PFSK-1 (cell line): ENCODE measurements around the gene LCOR.

Experiments used
- FOXP2 ChIP-seq: optimal IDR thresholded peaks from 2 replicates; pipeline ENCODE3; 2011; ENCODE audit warnings: borderline replicate concordance, control low read depth, inconsistent platforms; ENCODE audit not compliant: insufficient read depth; ENCODE audit errors: extremely low read length, extremely low read depth
- POLR2AphosphoS5 ChIP-seq: IDR thresholded peaks from 2 replicates; pipeline ENCODE4 v1.6.1; 2012; ENCODE audit warnings: low read depth, mild to moderate bottlenecking, control low read depth, low read length, moderate library complexity
- SIN3A ChIP-seq: IDR thresholded peaks from 2 replicates; pipeline ENCODE4 v1.6.1; 2012; ENCODE audit warnings: mild to moderate bottlenecking, low read length, moderate library complexity, borderline replicate concordance; ENCODE audit not compliant: insufficient read depth
- TAF1 ChIP-seq: IDR thresholded peaks from 2 replicates; pipeline ENCODE4 v1.6.1; 2012; ENCODE audit warnings: low read length, control low read depth, borderline replicate concordance; ENCODE audit not compliant: insufficient read depth
- TF ChIP-seq, protein P1 (sequence below), 2 experiments: IDR thresholded peaks; 2 replicates each; pipeline versions ENCODE4 v1.6.1 to v1.8.0; 2011 to 2012; ENCODE audit warnings: low read depth in 2 of 2, low read length in 2 of 2, control low read depth in 1 of 2, inconsistent platforms in 1 of 2, mild to moderate bottlenecking in 1 of 2, moderate library complexity in 1 of 2; ENCODE audit not compliant: insufficient read depth in 1 of 2

Gene LCOR

DNA sequence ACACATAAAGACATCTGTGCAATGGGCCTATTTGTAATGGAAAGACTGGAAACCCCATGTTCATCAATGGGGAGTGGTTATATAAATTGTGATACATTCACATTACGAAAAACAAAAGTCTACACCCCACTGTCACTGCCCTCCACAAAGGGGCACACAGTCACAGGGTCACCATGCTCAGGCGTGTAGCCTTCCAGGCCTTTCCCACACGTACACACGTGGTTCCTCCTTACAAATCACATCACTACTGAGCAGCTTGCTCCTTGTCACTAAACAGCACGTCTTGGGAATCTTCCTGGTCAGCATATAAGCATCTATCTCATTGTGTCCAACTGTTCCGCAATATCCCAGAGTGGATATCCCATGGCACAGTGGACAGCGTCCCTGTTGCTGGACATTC is 190.5 kb downstream of the LCOR start:
- TF ChIP-seq, protein P1, sequence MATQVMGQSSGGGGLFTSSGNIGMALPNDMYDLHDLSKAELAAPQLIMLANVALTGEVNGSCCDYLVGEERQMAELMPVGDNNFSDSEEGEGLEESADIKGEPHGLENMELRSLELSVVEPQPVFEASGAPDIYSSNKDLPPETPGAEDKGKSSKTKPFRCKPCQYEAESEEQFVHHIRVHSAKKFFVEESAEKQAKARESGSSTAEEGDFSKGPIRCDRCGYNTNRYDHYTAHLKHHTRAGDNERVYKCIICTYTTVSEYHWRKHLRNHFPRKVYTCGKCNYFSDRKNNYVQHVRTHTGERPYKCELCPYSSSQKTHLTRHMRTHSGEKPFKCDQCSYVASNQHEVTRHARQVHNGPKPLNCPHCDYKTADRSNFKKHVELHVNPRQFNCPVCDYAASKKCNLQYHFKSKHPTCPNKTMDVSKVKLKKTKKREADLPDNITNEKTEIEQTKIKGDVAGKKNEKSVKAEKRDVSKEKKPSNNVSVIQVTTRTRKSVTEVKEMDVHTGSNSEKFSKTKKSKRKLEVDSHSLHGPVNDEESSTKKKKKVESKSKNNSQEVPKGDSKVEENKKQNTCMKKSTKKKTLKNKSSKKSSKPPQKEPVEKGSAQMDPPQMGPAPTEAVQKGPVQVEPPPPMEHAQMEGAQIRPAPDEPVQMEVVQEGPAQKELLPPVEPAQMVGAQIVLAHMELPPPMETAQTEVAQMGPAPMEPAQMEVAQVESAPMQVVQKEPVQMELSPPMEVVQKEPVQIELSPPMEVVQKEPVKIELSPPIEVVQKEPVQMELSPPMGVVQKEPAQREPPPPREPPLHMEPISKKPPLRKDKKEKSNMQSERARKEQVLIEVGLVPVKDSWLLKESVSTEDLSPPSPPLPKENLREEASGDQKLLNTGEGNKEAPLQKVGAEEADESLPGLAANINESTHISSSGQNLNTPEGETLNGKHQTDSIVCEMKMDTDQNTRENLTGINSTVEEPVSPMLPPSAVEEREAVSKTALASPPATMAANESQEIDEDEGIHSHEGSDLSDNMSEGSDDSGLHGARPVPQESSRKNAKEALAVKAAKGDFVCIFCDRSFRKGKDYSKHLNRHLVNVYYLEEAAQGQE (IDR thresholded peaks at IDR 0.05; ENCODE audit: insufficient read depth in 1 of 2, low read depth in 2 of 2, low read length in 2 of 2): no peak
- TF ChIP-seq POLR2AphosphoS5: no peak

DNA sequence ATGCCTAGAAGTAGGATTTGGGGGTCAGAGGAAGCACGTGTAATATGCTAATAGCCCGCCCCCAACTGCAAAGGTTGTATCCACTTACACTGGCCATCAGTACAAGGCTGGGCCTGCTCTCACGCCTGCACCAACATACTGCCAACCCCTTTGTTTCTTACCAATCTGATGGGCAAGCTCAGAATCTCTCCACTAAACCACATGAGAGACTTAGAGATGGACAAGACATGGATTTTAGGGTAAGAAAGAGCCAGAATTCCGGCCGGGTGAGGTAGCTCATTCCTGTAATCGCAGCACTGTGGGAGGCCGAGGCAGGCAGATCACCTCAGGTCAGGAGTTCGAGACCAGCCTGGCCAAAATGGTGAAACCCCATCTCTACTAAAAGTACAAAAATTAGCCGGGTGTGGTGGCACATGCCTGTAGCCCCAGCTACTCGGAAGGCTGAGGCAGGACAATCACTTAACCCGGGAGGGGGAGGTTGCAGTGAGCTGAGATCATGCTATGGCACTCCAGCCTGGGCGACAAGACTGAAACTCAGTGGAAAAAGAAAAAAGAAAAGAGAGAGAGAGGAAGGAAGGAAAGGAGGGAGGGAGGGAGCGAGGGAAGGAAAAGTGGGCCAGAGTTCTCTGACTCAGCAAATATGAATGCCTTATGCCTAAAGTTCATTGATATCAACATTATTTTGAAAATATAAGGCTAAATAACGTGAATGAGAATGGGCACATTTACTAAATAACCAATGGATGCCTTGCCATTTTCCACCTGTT is 191.5 kb downstream of the LCOR start:
- TF ChIP-seq SIN3A (no peak), FOXP2 (no peak), TAF1 (no peak), POLR2AphosphoS5 (no peak)
- TF ChIP-seq, protein P1 (IDR thresholded peaks at IDR 0.05; ENCODE audit: insufficient read depth in 1 of 2, low read depth in 2 of 2, low read length in 2 of 2): no peak

DNA sequence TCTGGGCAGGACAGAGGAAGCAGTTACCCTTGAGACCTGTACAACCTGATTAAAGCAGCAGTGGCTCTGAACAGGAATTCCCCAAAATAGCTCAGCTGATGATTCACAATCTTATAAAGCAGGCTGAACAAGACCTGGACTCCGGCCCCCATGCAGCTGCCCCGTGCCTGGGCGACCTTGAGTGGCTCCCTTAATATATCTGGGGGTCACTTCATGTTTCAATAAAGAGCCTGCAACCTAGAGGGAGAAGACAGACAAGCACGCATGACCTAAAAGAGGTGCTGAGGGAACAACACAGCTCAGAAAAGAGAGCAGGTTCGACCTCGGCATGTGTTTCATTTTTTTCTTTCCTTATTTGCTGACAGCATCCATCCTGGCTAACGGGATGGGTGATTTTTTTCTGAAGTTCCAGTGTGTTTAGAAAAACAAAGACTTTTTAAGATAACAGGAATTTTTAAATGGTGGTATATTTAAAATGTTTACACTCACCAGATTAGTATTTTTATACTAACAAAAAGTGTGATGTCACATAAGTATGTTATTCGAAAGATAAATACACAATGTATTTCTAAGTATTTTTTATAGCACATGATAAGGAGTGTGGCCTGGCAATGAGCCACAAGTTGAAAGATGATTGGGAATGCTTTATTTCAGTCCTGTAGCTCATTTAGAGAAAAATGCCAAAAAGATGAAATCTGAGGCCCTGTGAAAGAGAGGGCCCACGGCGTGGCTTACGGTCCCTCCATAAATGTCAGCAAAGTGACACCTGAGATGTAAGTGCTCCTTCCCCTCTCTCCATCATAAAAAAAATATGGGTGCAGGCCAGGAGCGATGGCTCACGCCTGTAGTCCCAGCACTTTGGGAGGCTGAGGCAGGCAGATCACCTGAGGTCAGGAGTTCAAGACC is 192.3 kb downstream of the LCOR start:
- TF ChIP-seq FOXP2 (no peak), TAF1 (no peak), POLR2AphosphoS5 (no peak), SIN3A (no peak)
- TF ChIP-seq, protein P1 (IDR thresholded peaks at IDR 0.05; ENCODE audit: insufficient read depth in 1 of 2, low read depth in 2 of 2, low read length in 2 of 2): no peak

DNA sequence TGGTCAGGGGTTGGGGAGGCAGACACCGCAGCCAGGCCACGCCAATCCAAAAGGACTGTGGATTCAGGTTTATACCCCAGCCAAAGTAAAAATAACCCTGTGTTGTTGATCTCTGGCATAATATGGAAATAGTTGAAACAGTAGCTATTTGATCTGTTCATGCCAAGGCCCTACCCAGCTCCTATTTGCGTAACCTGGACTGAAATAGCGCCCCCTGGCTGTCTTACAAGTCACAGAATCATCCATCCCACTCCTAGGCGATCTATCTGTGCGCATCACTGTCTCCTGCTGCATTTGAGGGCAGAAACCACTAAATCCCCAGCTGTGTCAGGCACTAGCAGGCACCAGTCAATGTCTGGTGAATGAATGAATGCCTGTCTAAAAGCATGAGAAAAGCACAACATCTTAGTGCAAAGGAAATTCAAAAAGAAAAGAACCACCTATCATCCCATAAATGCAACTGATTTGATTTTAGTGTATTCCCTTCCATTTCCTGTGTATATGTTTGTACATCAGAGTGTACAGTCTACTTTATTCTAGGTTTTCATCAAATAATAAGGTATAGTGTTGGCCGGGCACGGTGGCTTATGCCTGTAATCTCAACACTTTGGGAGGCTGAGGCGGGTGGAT is 193.6 kb downstream of the LCOR start:
- TF ChIP-seq FOXP2 (no peak), SIN3A (no peak), TAF1 (no peak), POLR2AphosphoS5 (no peak)
- TF ChIP-seq, protein P1 (IDR thresholded peaks at IDR 0.05; ENCODE audit: insufficient read depth in 1 of 2, low read depth in 2 of 2, low read length in 2 of 2): no peak
